HepG2 (cell line): ENCODE measurements around the gene ADGRB3. TPM values are rescaled to one million over a fixed set of nuclear protein-coding genes. Genes with fewer than 3 reads are reported as not detected.

ENCODE experiments used
- ATAC-seq: fragments of 200-7000 bp; cut with Tn5 transposase; 3 replicates; pipeline ENCODE4 v1.9.1; 2020; ENCODE audit warnings: mild to moderate bottlenecking, moderate library complexity
- BruUV-seq: library from RNA; stranded (reverse); fragments of 400-500 nt; replicated peaks from 2 replicates; lab custom pipeline; 2021; lab: Mats Ljungman, UMichigan
- CTCF ChIA-PET: fragments of 300-600 bp; formaldehyde crosslinking; extraction: SDS; loops from one replicate; lab custom pipeline; 2021; ENCODE audit warnings: low total read pairs, inconsistent platforms, low intra/inter-chr PET ratio; lab: Yijun Ruan, JAX
- POLR2A ChIA-PET: fragments of 350-600 bp; sonication (Branson Sonifier 250); formaldehyde crosslinking; loops from one replicate; lab custom pipeline; 2020; ENCODE audit warnings: antibody characterized with exemption, inconsistent platforms; lab: Yijun Ruan, JAX
- DNase-seq: peaks from one replicate; pipeline ENCODE4 v3.0.0-alpha.2; 2015; ENCODE audit warnings: low spot score
- FAIRE-seq: peaks from 3 replicates; lab custom pipeline; 2011; peaks lifted over from hg19 to GRCh38; lab: Jason Lieb, UNC
- H2AFZ ChIP-seq: one replicate; pipeline ENCODE4 v1.6.1; 2011; ENCODE audit warnings: low read length, inconsistent platforms
- H3K27ac ChIP-seq: fragments of 300-600 bp; 3 replicates; pipeline ENCODE4 v1.8.0; 2011; ENCODE audit warnings: mixed run types, mild to moderate bottlenecking, mixed read lengths, low read length, inconsistent platforms; ENCODE audit not compliant: insufficient read depth; ENCODE audit errors: extremely low read length
- H3K27me3 ChIP-seq, 2 experiments: fragments of 200-600 bp in 1 of 2; 2 replicates in 1 of 2; 3 replicates in 1 of 2; pipeline versions ENCODE4 v1.6.0 to v1.8.0; 2011; ENCODE audit warnings: low read length in 2 of 2, mild to moderate bottlenecking in 2 of 2, moderate library complexity in 2 of 2, inconsistent platforms in 1 of 2; ENCODE audit not compliant: insufficient read depth in 2 of 2, control insufficient read depth in 1 of 2
- H3K36me3 ChIP-seq, 2 experiments: fragments of 200-600 bp in 1 of 2; replicated peaks in 1 of 2; 2 replicates in 1 of 2; 3 replicates in 1 of 2; pipeline versions ENCODE4 v1.5.1 to v1.8.0; 2011; ENCODE audit warnings: low read length in 2 of 2, inconsistent platforms in 1 of 2; ENCODE audit not compliant: insufficient read depth in 2 of 2, control insufficient read depth in 1 of 2
- H3K4me1 ChIP-seq: 2 replicates; pipeline ENCODE4 v1.5.1; 2012; ENCODE audit warnings: low read length, inconsistent platforms; ENCODE audit not compliant: insufficient read depth
- H3K4me2 ChIP-seq: 2 replicates; pipeline ENCODE4 v1.6.0; 2011; ENCODE audit warnings: low read depth, low read length, inconsistent platforms
- H3K4me3 ChIP-seq, 3 experiments: fragments of 200-600 bp in 1 of 3; sonication (generic), shearing (Covaris generic) in 1 of 3; replicated peaks in 1 of 3; 2 replicates each; pipeline ENCODE4 v1.5.1; 2011 to 2016; ENCODE audit warnings: low read length in 3 of 3, inconsistent platforms in 2 of 3, low read depth in 2 of 3, mild to moderate bottlenecking in 2 of 3, control low read depth in 1 of 3, mixed read lengths in 1 of 3; ENCODE audit not compliant: insufficient read depth in 1 of 3
- H3K79me2 ChIP-seq: one replicate; pipeline ENCODE4 v1.6.1; 2011; ENCODE audit warnings: low read length, inconsistent platforms; ENCODE audit not compliant: insufficient read depth
- H3K9ac ChIP-seq: 2 replicates; pipeline ENCODE4 v1.6.0; 2011; ENCODE audit warnings: mild to moderate bottlenecking, low read depth, low read length, inconsistent platforms; ENCODE audit not compliant: insufficient read depth
- H3K9me3 ChIP-seq: 2 replicates; pipeline ENCODE4 v1.5.1; 2012; ENCODE audit warnings: mild to moderate bottlenecking, low read length
- H4K20me1 ChIP-seq: 2 replicates; pipeline ENCODE4 v1.6.0; 2011; ENCODE audit warnings: inconsistent platforms, mild to moderate bottlenecking, low read length, moderate library complexity; ENCODE audit not compliant: insufficient read depth
- ATAD3A ChIP-seq: sonication (generic); formaldehyde crosslinking; IDR thresholded peaks from 2 replicates; pipeline ENCODE4 v1.4.0; 2020; ENCODE audit warnings: missing genetic modification reagents
- CEBPG ChIP-seq: IDR thresholded peaks from 2 replicates; pipeline ENCODE4 v1.6.1; 2016
- ETS1 ChIP-seq: sonication (generic); formaldehyde crosslinking; IDR thresholded peaks from 2 replicates; pipeline ENCODE4 v1.4.0; 2020; ENCODE audit warnings: missing genetic modification reagents
- KLF13 ChIP-seq: sonication (generic); formaldehyde crosslinking; IDR thresholded peaks from 2 replicates; pipeline ENCODE4 v1.4.0; 2020; ENCODE audit warnings: mild to moderate bottlenecking, missing genetic modification reagents
- MAX ChIP-seq: IDR thresholded peaks from 2 replicates; pipeline ENCODE4 v1.6.1; 2012; ENCODE audit warnings: inconsistent platforms
- PCBP1 ChIP-seq: fragments of 200-400 bp; formaldehyde crosslinking; IDR thresholded peaks from 2 replicates; pipeline ENCODE4 v1.6.1; 2017; ENCODE audit warnings: mild to moderate bottlenecking, low read depth, low read length, borderline replicate concordance
- ZFP41 ChIP-seq: sonication (generic); formaldehyde crosslinking; IDR thresholded peaks from 2 replicates; pipeline ENCODE4 v1.4.0; 2020; ENCODE audit warnings: mild to moderate bottlenecking, missing genetic modification reagents, borderline replicate concordance
- ZNF331 ChIP-seq: sonication (generic); formaldehyde crosslinking; IDR thresholded peaks from 2 replicates; pipeline ENCODE4 v1.4.0; 2020; ENCODE audit warnings: missing genetic modification reagents
- ZNF558 ChIP-seq: sonication (generic); formaldehyde crosslinking; IDR thresholded peaks from 2 replicates; pipeline ENCODE4 v1.9.0; 2022; ENCODE audit warnings: mild to moderate bottlenecking, missing genetic modification reagents, borderline replicate concordance
- ZNF616 ChIP-seq: sonication (generic); formaldehyde crosslinking; IDR thresholded peaks from 2 replicates; pipeline ENCODE4 v1.5.0; 2020; ENCODE audit warnings: low read depth, mild to moderate bottlenecking, missing genetic modification reagents
- ZNF713 ChIP-seq: sonication (generic); formaldehyde crosslinking; IDR thresholded peaks from 2 replicates; pipeline ENCODE4 v1.4.0; 2020; ENCODE audit warnings: mild to moderate bottlenecking, missing genetic modification reagents
- ZNF766 ChIP-seq: sonication (generic); formaldehyde crosslinking; IDR thresholded peaks from 2 replicates; pipeline ENCODE4 v1.5.0; 2020; ENCODE audit warnings: missing genetic modification reagents, borderline replicate concordance
- in situ Hi-C: cut with HindIII; loops from 2 replicates; pipeline ENCODE4 v1.10.0; 2017; ENCODE audit warnings: low pct_unique_long_range_greater_than_20kb; ENCODE audit not compliant: extremely low pct_ligation_motif_present
- intact Hi-C: fragments of 100-400 bp; cut with micrococcal nuclease; formaldehyde crosslinking; loops from one replicate; pipeline ENCODE4 v1.10.0; 2022; ENCODE audit not compliant: unreplicated experiment
- polyA plus RNA-seq, 8 experiments: library from polyadenylated mRNA; depleted of rRNA in 3 of 8; stranded (reverse) in 7 of 8; unstranded in 1 of 8; fragments of >200 nt; fragmentation: Illumina TruSeq in 4 of 8; extraction: Trizol in 4 of 8; gene quantifications; 2 replicates each; pipeline versions ENCODE4 v1.2.1 to v1.2.3, GENCODE V29; 2011 to 2016; ENCODE audit warnings: low read depth in 4 of 8, missing spikeins in 1 of 8, mixed read lengths in 1 of 8; ENCODE audit not compliant: insufficient read depth in 1 of 8
- total RNA-seq, 5 experiments: library from RNA; depleted of rRNA; stranded (reverse); fragments of >200 nt; fragmentation: Illumina TruSeq; extraction: Trizol; gene quantifications; 2 replicates each; pipeline ENCODE4 v1.2.3, GENCODE V29; 2016; ENCODE audit warnings: low read depth in 1 of 5

The ADGRB3 gene
- total and polyA plus RNA-seq, 2 of the 13 experiments (the other 11 are each of a cell fraction or from before 2014, with no cell fraction given) = not detected

- in situ Hi-C loops (no loop called here), intact Hi-C loops (loop anchor here (5.0 kb wide), 1 partner anchor 1041 kb away; no protein-coding TSS in a partner anchor)
- TF ChIP-seq CEBPG (CRISPR knock-in tag) (no peak), MAX (no peak), ZNF713 (CRISPR knock-in tag) (no peak), ATAD3A (CRISPR knock-in tag) (no peak), ZNF616 (CRISPR knock-in tag) (no peak), PCBP1 (no peak), ETS1 (CRISPR knock-in tag) (no peak), KLF13 (CRISPR knock-in tag) (no peak), ZNF331 (CRISPR knock-in tag) (no peak), ZFP41 (CRISPR knock-in tag) (no peak), ZNF558 (CRISPR knock-in tag) (no peak), ZNF766 (CRISPR knock-in tag) (no peak)
- Histone ChIP-seq H3K9me3 (no peaks in the 10 kb centered on the region), H3K9ac (no peak overlapping the region), H2AFZ (no peak overlapping the region), H3K4me1 (no peaks in the 10 kb centered on the region), H3K27ac (no peak overlapping the region), H3K79me2 (no peaks in the 10 kb centered on the region), H3K4me2 (no peak overlapping the region), H3K27me3 (no peaks in the 10 kb centered on the region), H4K20me1 (no peaks in the 10 kb centered on the region), H3K4me3 (no peak overlapping the region), H3K36me3 (no peaks in the 10 kb centered on the region)
- no peak for DNase-seq
- ATAC-seq = no peak
- ChIA-PET CTCF (no interaction called here), POLR2A (no interaction called here)
- no TSS peak for BruUV-seq
- FAIRE-seq = no peak
Observed at GRCh38 chr6:68891419-68891818, 256.3 kb downstream of the ADGRB3 start.
